K562 (cell line): ENCODE data around the gene AKT2. TPM values are rescaled to one million over a fixed set of nuclear protein-coding genes. Genes with fewer than 3 reads are reported as not detected.

Experiments
- ATAC-seq: fragments of 200-7000 bp; cut with Tn5 transposase; 3 replicates; pipeline ENCODE4 v1.9.1; 2020; ENCODE audit warnings: moderate library complexity
- BruUV-seq: library from RNA; stranded (reverse); fragments of 400-500 nt; replicated peaks from 2 replicates; lab custom pipeline; 2021; lab: Mats Ljungman, UMichigan
- CTCF ChIA-PET: fragments of 300-600 bp; formaldehyde crosslinking; extraction: SDS; loops from one replicate; lab custom pipeline; 2021; ENCODE audit warnings: low intra/inter-chr PET ratio; lab: Yijun Ruan, JAX
- POLR2A ChIA-PET: fragments of 300-600, 350-650 bp; sonication (Branson Sonifier 250); formaldehyde crosslinking; extraction: SDS; loops from one replicate; lab custom pipeline; 2021; ENCODE audit warnings: antibody characterized with exemption, inconsistent platforms; lab: Yijun Ruan, JAX
- DNase-seq, 4 experiments: peaks; one replicate each; pipeline versions ENCODE4 v3.0.0 to v3.0.0-alpha.2; 2011 to 2018; ENCODE audit warnings: low spot score in 3 of 4, mixed read lengths in 3 of 4; ENCODE audit errors: extremely low read depth in 1 of 4
- FAIRE-seq: peaks from 2 replicates; lab custom pipeline; 2011; peaks lifted over from hg19 to GRCh38; lab: Jason Lieb, UNC
- H2AFZ ChIP-seq: 2 replicates; pipeline ENCODE4 v1.6.0; 2011; ENCODE audit warnings: low read depth, low read length, control low read depth, inconsistent platforms
- H3K27ac ChIP-seq: fragments of 200-600 bp; 3 replicates; pipeline ENCODE4 v1.8.0; 2011; ENCODE audit warnings: low read depth, mild to moderate bottlenecking, control low read depth, inconsistent platforms, low read length, moderate library complexity, mixed read lengths; ENCODE audit errors: extremely low read depth
- H3K27me3 ChIP-seq, 2 experiments: fragments of 300-600 bp in 1 of 2; 2 replicates in 1 of 2; 3 replicates in 1 of 2; pipeline versions ENCODE4 v1.6.0 to v1.8.0; 2011; ENCODE audit warnings: inconsistent platforms in 2 of 2, low read length in 2 of 2, mild to moderate bottlenecking in 1 of 2, mixed read lengths in 1 of 2, moderate library complexity in 1 of 2; ENCODE audit not compliant: control insufficient read depth in 2 of 2, insufficient read depth in 2 of 2
- H3K36me3 ChIP-seq: fragments of 300-600 bp; 3 replicates; pipeline ENCODE4 v1.8.0; 2011; ENCODE audit warnings: mild to moderate bottlenecking, low read length, inconsistent platforms; ENCODE audit not compliant: control insufficient read depth, insufficient read depth
- H3K4me1 ChIP-seq, 2 experiments: fragments of 200-600 bp in 1 of 2; replicated peaks in 1 of 2; 2 replicates in 1 of 2; 3 replicates in 1 of 2; pipeline versions ENCODE4 v1.5.1 to v1.8.0; 2011; ENCODE audit warnings: inconsistent platforms in 2 of 2, low read length in 2 of 2, mild to moderate bottlenecking in 1 of 2, mixed read lengths in 1 of 2, moderate library complexity in 1 of 2; ENCODE audit not compliant: control insufficient read depth in 2 of 2, insufficient read depth in 2 of 2
- H3K4me2 ChIP-seq: 2 replicates; pipeline ENCODE4 v1.6.1; 2011; ENCODE audit warnings: low read length, control low read depth, inconsistent platforms, mixed read lengths; ENCODE audit not compliant: insufficient read depth
- H3K4me3 ChIP-seq: fragments of 200-600 bp; sonication (generic), shearing (Covaris generic); 2 replicates; pipeline ENCODE4 v1.5.1; 2016; ENCODE audit warnings: control low read depth, inconsistent platforms
- H3K79me2 ChIP-seq: fragments of 200-600 bp; 3 replicates; pipeline ENCODE4 v1.8.0; 2011; ENCODE audit warnings: low read length, inconsistent platforms; ENCODE audit not compliant: control insufficient read depth, insufficient read depth
- H3K9ac ChIP-seq, 2 experiments: 2 replicates each; pipeline versions ENCODE4 v1.6.0 to v1.6.1; 2011; ENCODE audit warnings: low read depth in 2 of 2, low read length in 2 of 2, control low read depth in 1 of 2, inconsistent platforms in 1 of 2, mild to moderate bottlenecking in 1 of 2, mixed read lengths in 1 of 2; ENCODE audit not compliant: insufficient read depth in 1 of 2
- H3K9me1 ChIP-seq: one replicate; pipeline ENCODE4 v1.6.0; 2011; ENCODE audit warnings: inconsistent platforms, mild to moderate bottlenecking, low read length, moderate library complexity; ENCODE audit not compliant: control insufficient read depth, insufficient read depth
- H3K9me3 ChIP-seq: replicated peaks from 2 replicates; pipeline ENCODE4 v1.5.1; 2011; ENCODE audit warnings: low read depth, low read length, inconsistent platforms; ENCODE audit not compliant: control insufficient read depth, insufficient read depth
- H4K20me1 ChIP-seq: replicated peaks from 2 replicates; pipeline ENCODE4 v1.6.1; 2011; ENCODE audit warnings: low read length, inconsistent platforms, mixed read lengths; ENCODE audit not compliant: control insufficient read depth, insufficient read depth
- CBFA2T2 ChIP-seq: fragments of 450-650 bp; conservative IDR thresholded peaks from 2 replicates; pipeline ENCODE4 v1.6.1; 2017; ENCODE audit warnings: mild to moderate bottlenecking
- CREB3 ChIP-seq: fragments of 450-650 bp; conservative IDR thresholded peaks from 2 replicates; pipeline ENCODE4 v1.6.1; 2016; ENCODE audit warnings: missing genetic modification characterization, low read depth, mild to moderate bottlenecking, missing compliant biosample characterization, moderate library complexity
- CREB3L1 ChIP-seq: fragments of 450-650 bp; IDR thresholded peaks from 2 replicates; pipeline ENCODE4 v1.6.1; 2014; ENCODE audit warnings: low read depth, mild to moderate bottlenecking, moderate library complexity, borderline replicate concordance
- DACH1 ChIP-seq: fragments of 450-650 bp; IDR thresholded peaks from 2 replicates; pipeline ENCODE4 v1.6.1; 2018; ENCODE audit not compliant: partially characterized antibody
- FOXK1 ChIP-seq: sonication (generic); formaldehyde crosslinking; IDR thresholded peaks from 2 replicates; pipeline ENCODE4 v1.8.0; 2022; ENCODE audit warnings: missing genetic modification reagents, mild to moderate bottlenecking, borderline replicate concordance
- GATA2 ChIP-seq: sonication (generic); formaldehyde crosslinking; IDR thresholded peaks from 2 replicates; pipeline ENCODE4 v1.4.0; 2020; ENCODE audit warnings: mild to moderate bottlenecking, missing genetic modification reagents
- MXD1 ChIP-seq: fragments of 250-450 bp; sonication (Bioruptor Pico); IDR thresholded peaks from 2 replicates; pipeline ENCODE4 v1.8.0; 2021; ENCODE audit warnings: borderline replicate concordance, mild to moderate bottlenecking, moderate library complexity; ENCODE audit not compliant: poor library complexity, severe bottlenecking
- NKRF ChIP-seq: fragments of 450-650 bp; IDR thresholded peaks from 2 replicates; pipeline ENCODE4 v1.6.1; 2016; ENCODE audit warnings: borderline replicate concordance
- POLR2AphosphoS2 ChIP-seq: IDR thresholded peaks from 2 replicates; pipeline ENCODE4 v1.6.1; 2012; ENCODE audit warnings: low read length, improper control_type of control experiment
- PTRF ChIP-seq: fragments of 450-650 bp; IDR thresholded peaks from 2 replicates; pipeline ENCODE4 v1.6.1; 2016; ENCODE audit warnings: mild to moderate bottlenecking, missing genetic modification characterization, missing compliant biosample characterization
- TCFL5 ChIP-seq: fragments of 250-450 bp; sonication (Bioruptor Pico); conservative IDR thresholded peaks from 2 replicates; pipeline ENCODE4 v1.6.1; 2021; ENCODE audit warnings: mild to moderate bottlenecking, moderate library complexity, matching md5 sums
- YY1 ChIP-seq, 3 experiments: IDR thresholded peaks; 2 replicates each; pipeline ENCODE4 v1.6.1; 2011; ENCODE audit warnings: low read length in 2 of 3, mild to moderate bottlenecking in 2 of 3, moderate library complexity in 2 of 3, borderline replicate concordance in 1 of 3, control low read depth in 1 of 3, low read depth in 1 of 3; ENCODE audit not compliant: insufficient read depth in 3 of 3, insufficient replicate concordance in 2 of 3, control insufficient read depth in 1 of 3, insufficient read length in 1 of 3; ENCODE audit errors: extremely low read depth in 1 of 3
- ZFP30 ChIP-seq: fragments of 250-450 bp; sonication (Bioruptor Pico); IDR thresholded peaks from 2 replicates; pipeline ENCODE4 v1.8.0; 2022; ENCODE audit warnings: moderate library complexity, mild to moderate bottlenecking, inconsistent platforms, borderline replicate concordance
- WGBS: fragments of 100-300 bp; shearing (Covaris generic); methylation state at CpG from one replicate; pipeline ENCODE4 v1.1.6; 2016; ENCODE audit warnings: low coverage, mixed read lengths; ENCODE audit not compliant: insufficient coverage; ENCODE audit errors: missing lambda C conversion rate; 5-methylcytosine and 5-hydroxymethylcytosine counted together
- in situ Hi-C: fragments of 300-500 bp; cut with MboI; formaldehyde crosslinking; loops from 4 replicates; pipeline ENCODE4 v1.15.0; 2018; ENCODE audit warnings: inconsistent platforms, mixed read lengths
- intact Hi-C: fragments of 100-400 bp; cut with micrococcal nuclease; formaldehyde crosslinking; loops from 2 replicates; pipeline ENCODE4 v1.14.2; 2022
- polyA plus RNA-seq, 8 experiments: library from polyadenylated mRNA; depleted of rRNA in 4 of 8; stranded (reverse) in 5 of 8; unstranded in 3 of 8; fragments of >200 nt; fragmentation: Nextera tagmentation in 2 of 8; fragmentation: Illumina TruSeq in 1 of 8; extraction: Ambion mirVana in 2 of 8; extraction: Trizol in 1 of 8; gene quantifications; 2 replicates each; pipeline versions ENCODE4 v1.2.1 to v1.2.3, GENCODE V29; 2011 to 2014; ENCODE audit warnings: inconsistent platforms in 1 of 8, missing spikeins in 1 of 8
- total RNA-seq, 7 experiments: library from RNA; depleted of rRNA in 6 of 7; stranded (reverse); fragments of >200 nt in 6 of 7; fragmentation: Illumina TruSeq in 2 of 7; extraction: Trizol in 2 of 7; gene quantifications; 2 replicates each; pipeline versions ENCODE4 v1.2.1 to v1.2.3, GENCODE V29; 2011 to 2021; ENCODE audit warnings: low replicate concordance in 1 of 7

AKT2 gene
- total and polyA plus RNA-seq, 9 of the 15 experiments (the other 6 are each of a cell fraction or from before 2014, with no cell fraction given) = 1.1 to 132 (median 67.7) TPM

DNA sequence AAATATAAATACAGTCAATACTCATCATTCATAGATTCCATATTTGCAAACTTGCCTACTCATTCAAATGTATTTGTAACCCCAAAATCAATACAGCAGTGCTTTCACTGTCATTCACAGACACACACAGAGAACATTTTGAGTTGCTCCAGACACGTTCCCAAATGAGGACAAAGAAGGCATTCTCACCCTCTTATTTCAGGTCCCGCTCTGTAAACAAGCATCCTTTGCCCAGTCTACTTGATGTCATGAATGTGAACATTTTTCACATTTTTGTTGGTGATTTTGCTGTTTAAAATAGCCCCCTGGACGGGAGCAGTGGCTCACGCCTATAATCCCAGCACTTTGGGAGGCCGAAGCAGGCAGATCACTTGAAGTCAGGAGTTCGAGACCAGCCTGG, 47.5 kb upstream of the AKT2 start:
- TF ChIP-seq DACH1 (no peak), FOXK1 (CRISPR knock-in tag) (no peak), CREB3 (no peak), TCFL5 (CRISPR knock-in tag) (no peak), POLR2AphosphoS2 (no peak), YY1 (IDR thresholded peaks at IDR 0.05; ENCODE audit: borderline replicate concordance in 1 of 3, control insufficient read depth in 1 of 3, extremely low read depth in 1 of 3, insufficient read depth in 3 of 3, insufficient read length in 1 of 3, insufficient replicate concordance in 2 of 3, low read depth in 1 of 3, low read length in 2 of 3) (no peak), CREB3L1 (no peak), ZFP30 (CRISPR knock-in tag) (no peak), CBFA2T2 (no peak), PTRF (tag) (no peak), NKRF (no peak), GATA2 (CRISPR knock-in tag) (no peak), MXD1 (CRISPR knock-in tag) (no peak)
- ATAC-seq (no peak), DNase-seq (no peak), FAIRE-seq (no peak)
- Histone ChIP-seq H3K4me1 (peaks cover 0 to 9% of the 10 kb centered on the region in 2 experiments; a peak in 2 of 5 replicates), H3K36me3 (peaks cover 78% of the 10 kb centered on the region), H3K4me3 (no peak overlapping the region), H3K79me2 (peaks cover 5% of the 10 kb centered on the region), H3K27ac (no peak overlapping the region), H3K9me1 (peaks cover 2% of the 10 kb centered on the region), H4K20me1 (no peaks in the 10 kb centered on the region; the same call in 1 of the 2 replicates), H3K27me3 (no peaks in the 10 kb centered on the region), H3K9ac (no peak overlapping the region), H3K9me3 (no peaks in the 10 kb centered on the region), H2AFZ (no peak overlapping the region), H3K4me2 (no peak overlapping the region)
- CTCF ChIA-PET = no interaction called here
- in situ Hi-C loops (no loop called here), intact Hi-C loops (no loop called here)
- BruUV-seq = no TSS peak
- POLR2A ChIA-PET = no interaction called here
- WGBS = 89% methylated on average over 6 of the region's 6 CpGs
